Right lobe of liver (tissue), 4 donors: Measurements from ENCODE around the gene RBM39.

ENCODE experiments used
- CTCF ChIP-seq, 4 donors: fragments of 200-600 bp in 3 of 4; fragments of 450-650 bp in 1 of 4; IDR thresholded peaks; one replicate each; pipeline versions ENCODE4 v1.5.1 to v1.8.0; 2016 to 2022; ENCODE audit warnings: antibody characterized with exemption in 4 of 4, mild to moderate bottlenecking in 2 of 4
- POLR2A ChIP-seq: fragments of 450-650 bp; IDR thresholded peaks from one replicate; pipeline ENCODE4 v1.6.1; 2017; ENCODE audit warnings: antibody characterized with exemption, mild to moderate bottlenecking
- donor health status: DM: no; HTN: no; CAD: no.
- donor health status: DM: no; HTN: no; CAD: no.
- donor health status: DM: no; HTN: yes; CAD: no.

DNA sequence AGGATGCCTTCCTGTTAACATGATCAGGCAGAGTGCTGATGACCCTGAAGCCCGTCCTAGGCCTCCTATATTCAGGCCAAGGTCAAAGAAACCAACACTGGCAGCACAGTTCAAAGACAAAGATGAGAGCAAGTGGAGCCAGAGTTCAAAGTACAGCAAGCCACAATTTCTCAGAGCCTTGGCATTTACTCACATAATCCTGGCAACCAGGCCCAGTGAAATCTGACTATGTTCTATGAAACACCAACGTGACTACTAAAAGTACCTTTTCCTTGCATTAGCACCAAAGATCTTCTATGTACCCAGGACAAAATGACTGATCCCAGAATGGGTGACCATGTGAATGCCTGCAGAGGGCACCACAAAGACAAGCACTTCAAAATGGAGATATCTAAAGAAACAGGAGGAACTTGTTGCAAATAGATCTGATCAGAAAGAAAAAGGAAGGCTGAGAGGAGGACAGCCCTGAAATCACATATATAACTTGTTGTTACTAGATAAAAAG is 46.8 kb downstream of the RBM39 start:
- TF ChIP-seq CTCF (IDR thresholded peaks at IDR 0.05) (no peak), POLR2A (no peak)
